ENCODE data around the gene MPP7. TPM values are rescaled to one million over a fixed set of nuclear protein-coding genes. Genes with fewer than 3 reads are reported as not detected.
"Not testable (repeated sequence)": the region's sequence is repeated elsewhere in the genome, so short reads cannot be mapped to it uniquely, and the experiment has no call there.

MPP7 gene
- total and polyA plus RNA-seq, 4 experiments from 2014 or later: 17.7 to 28.1 (median 26.2) TPM

GRCh38 chr10:28320090-28320489, 17.2 kb upstream of the MPP7 start:
- H3K9me3 ChIP-seq (ENCODE audit: control insufficient read depth in 1 of 2, low read length in 2 of 2): no peaks in the 10 kb centered on the region
- H3K27ac Mint-ChIP-seq: peak overlapping the region in 1 of 7 donors; percentile 72
- peaks cover 4% of the 10 kb centered on the region for H3K36me3 ChIP-seq (ENCODE audit: insufficient read depth, low read length)
- no peaks in the 10 kb centered on the region for H3K27me3 ChIP-seq (ENCODE audit: insufficient read depth, low read length)
- no peak overlapping the region for H3K4me3 ChIP-seq (ENCODE audit: low read length in 2 of 2)
- H3K4me1 Mint-ChIP-seq: peaks cover 25 to 48% (median 37%) of the 10 kb centered on the region in 4 donors
- CTCF ChIA-PET (ENCODE audit: partially characterized antibody): interaction anchor here (2.0 kb wide), 1 partner anchor 61 kb away, joined by 9 read pairs; no protein-coding TSS in a partner anchor
- H3K9me3 Mint-ChIP-seq: no peaks in the 10 kb centered on the region
- H3K4me3 Mint-ChIP-seq: no peak overlapping the region
- peaks cover 56 to 65% of the 10 kb centered on the region in 2 donors for H3K36me3 Mint-ChIP-seq
- peaks cover 4% of the 10 kb centered on the region for H3K4me1 ChIP-seq (ENCODE audit: insufficient read depth, low read length)
- DNase-seq: no peak
- no peak overlapping the region for H3K27ac ChIP-seq (ENCODE audit: low read depth, low read length)
- POLR2A ChIA-PET (ENCODE audit: partially characterized antibody): interaction anchor here (0.8 to 7.7 kb wide), 2 partner anchors 10 to 13 kb away, joined by 3 to 64 read pairs; no protein-coding TSS in a partner anchor
- intact Hi-C loops (cut with micrococcal nuclease): no loop called here
- no peaks in the 10 kb centered on the region for H3K27me3 Mint-ChIP-seq

- peaks cover 25 to 45% (median 31%) of the 10 kb centered on the region in 4 donors for H3K4me1 Mint-ChIP-seq
- POLR2A ChIA-PET (ENCODE audit: partially characterized antibody): interaction anchor here (7.7 kb wide), 1 partner anchor 14 kb away, joined by 64 read pairs; no protein-coding TSS in a partner anchor
These were observed 16.2 kb upstream of the MPP7 start for GRCh38 chr10:28319061-28319460.

GRCh38 chr10:28318626-28319025, 15.8 kb upstream of the MPP7 start:
- Histone ChIP-seq H3K9me3 (ENCODE audit: control insufficient read depth in 1 of 2, low read length in 2 of 2) (no peaks in the 10 kb centered on the region), H3K4me1 (ENCODE audit: insufficient read depth, low read length) (peaks cover 4% of the 10 kb centered on the region), H3K27me3 (ENCODE audit: insufficient read depth, low read length) (no peaks in the 10 kb centered on the region), H3K27ac (ENCODE audit: low read depth, low read length) (no peak overlapping the region), H3K36me3 (ENCODE audit: insufficient read depth, low read length) (peaks cover 4% of the 10 kb centered on the region), H3K4me3 (ENCODE audit: low read length in 2 of 2) (no peak overlapping the region)
- intact Hi-C loops (cut with micrococcal nuclease): no loop called here
- Mint-ChIP-seq H3K27ac (peak overlapping the region in 6 of 7 donors; percentile 24 to 62 (median 44)), H3K27me3 (no peaks in the 10 kb centered on the region), H3K4me3 (no peak overlapping the region), H3K4me1 (peaks cover 25 to 46% (median 29%) of the 10 kb centered on the region in 4 donors), H3K9me3 (no peaks in the 10 kb centered on the region), H3K36me3 (peaks cover 53 to 61% of the 10 kb centered on the region in 2 donors)
- ChIA-PET CTCF (ENCODE audit: partially characterized antibody) (no interaction called here), POLR2A (ENCODE audit: partially characterized antibody) (no interaction called here)
- DNase-seq: no peak

More at GRCh38 chr10:28319061-28319460, 16.2 kb upstream of the MPP7 start:
- H3K27me3 ChIP-seq (ENCODE audit: insufficient read depth, low read length); CTCF ChIA-PET (ENCODE audit: partially characterized antibody); H3K27me3 Mint-ChIP-seq; H3K27ac ChIP-seq (ENCODE audit: low read depth, low read length); intact Hi-C loops (cut with micrococcal nuclease); H3K36me3 ChIP-seq (ENCODE audit: insufficient read depth, low read length); H3K4me3 Mint-ChIP-seq; H3K4me3 ChIP-seq (ENCODE audit: low read length in 2 of 2); H3K4me1 ChIP-seq (ENCODE audit: insufficient read depth, low read length); H3K9me3 ChIP-seq (ENCODE audit: control insufficient read depth in 1 of 2, low read length in 2 of 2); H3K9me3 Mint-ChIP-seq; DNase-seq: not testable (repeated sequence)
- peaks cover 53 to 63% of the 10 kb centered on the region in 2 donors for H3K36me3 Mint-ChIP-seq
- H3K27ac Mint-ChIP-seq: peak overlapping the region in 5 of 7 donors; percentile 27 to 62 (median 47)

GRCh38 chr10:28317760-28318159, 14.9 kb upstream of the MPP7 start:
- Mint-ChIP-seq H3K4me1 (peaks cover 24 to 50% (median 27%) of the 10 kb centered on the region in 4 donors), H3K27ac (peak overlapping the region in 3 of 7 donors; percentile 52 to 68 (median 64)), H3K4me3 (no peak overlapping the region), H3K9me3 (no peaks in the 10 kb centered on the region), H3K36me3 (peaks cover 59 to 65% of the 10 kb centered on the region in 2 donors), H3K27me3 (no peaks in the 10 kb centered on the region)
- Histone ChIP-seq H3K27ac (ENCODE audit: low read depth, low read length) (no peak overlapping the region), H3K27me3 (ENCODE audit: insufficient read depth, low read length) (no peaks in the 10 kb centered on the region), H3K4me3 (ENCODE audit: low read length in 2 of 2) (no peak overlapping the region), H3K9me3 (ENCODE audit: control insufficient read depth in 1 of 2, low read length in 2 of 2) (no peaks in the 10 kb centered on the region), H3K36me3 (ENCODE audit: insufficient read depth, low read length) (peaks cover 4% of the 10 kb centered on the region), H3K4me1 (ENCODE audit: insufficient read depth, low read length) (peaks cover 4% of the 10 kb centered on the region)
- CTCF ChIA-PET (ENCODE audit: partially characterized antibody): interaction anchor here (1.6 to 5.0 kb wide), 2 partner anchors 15 to 64 kb away, joined by 8 to 15 read pairs; partner anchors contain the start of gene MPP7
- POLR2A ChIA-PET (ENCODE audit: partially characterized antibody): interaction anchor here (0.6 to 1.2 kb wide), 4 partner anchors 9 to 1750 kb away, joined by 3 to 4 read pairs (median 4); no protein-coding TSS in a partner anchor
- intact Hi-C loops (cut with micrococcal nuclease): no loop called here
- no peak for DNase-seq

- H3K4me3 ChIP-seq (ENCODE audit: low read length in 2 of 2): no peak overlapping the region
- H3K36me3 Mint-ChIP-seq: peaks cover 61 to 69% of the 10 kb centered on the region in 2 donors
- H3K4me1 Mint-ChIP-seq: peaks cover 19 to 47% (median 21%) of the 10 kb centered on the region in 4 donors
- no peaks in the 10 kb centered on the region for H3K4me1 ChIP-seq (ENCODE audit: insufficient read depth, low read length)
- peaks cover 4% of the 10 kb centered on the region for H3K36me3 ChIP-seq (ENCODE audit: insufficient read depth, low read length)
- H3K27ac ChIP-seq (ENCODE audit: low read depth, low read length): no peak overlapping the region
- peaks cover 0 to 1% (median 0%) of the 10 kb centered on the region in 8 donors for H3K9me3 Mint-ChIP-seq
- H3K4me3 Mint-ChIP-seq: no peak overlapping the region
- ChIA-PET POLR2A (ENCODE audit: partially characterized antibody) (interaction anchor here (1.2 kb wide), 1 partner anchor 14 kb away, joined by 3 read pairs; the partner anchor contains the start of gene MPP7), CTCF (ENCODE audit: partially characterized antibody) (interaction anchor here (1.1 to 5.0 kb wide), 4 partner anchors 8 to 65 kb away, joined by 3 to 15 read pairs (median 6); partner anchors contain the start of gene MPP7)
- peak overlapping the region in 2 of 7 donors; percentile 27 to 41 for H3K27ac Mint-ChIP-seq
- H3K27me3 Mint-ChIP-seq: no peaks in the 10 kb centered on the region
- H3K9me3 ChIP-seq (ENCODE audit: control insufficient read depth in 1 of 2, low read length in 2 of 2): no peaks in the 10 kb centered on the region
- intact Hi-C loops (cut with micrococcal nuclease): no loop called here
- H3K27me3 ChIP-seq (ENCODE audit: insufficient read depth, low read length): no peaks in the 10 kb centered on the region
- DNase-seq: no peak
These were observed 13.8 kb upstream of the MPP7 start for GRCh38 chr10:28316696-28317095.

- CTCF ChIA-PET (ENCODE audit: partially characterized antibody): interaction anchor here (1.3 to 5.0 kb wide), 2 partner anchors 12 to 67 kb away, joined by 3 to 15 read pairs; partner anchors contain the start of gene MPP7
- peaks cover 0 to 1% (median 0%) of the 10 kb centered on the region in 8 donors for H3K9me3 Mint-ChIP-seq
These were observed 12.3 kb upstream of the MPP7 start for GRCh38 chr10:28315140-28315539.

GRCh38 chr10:28314211-28314610, 11.3 kb upstream of the MPP7 start:
- ChIA-PET CTCF (ENCODE audit: partially characterized antibody) (interaction anchor here (3.1 to 5.0 kb wide), 2 partner anchors 11 to 67 kb away, joined by 15 to 19 read pairs; partner anchors contain the start of gene MPP7), POLR2A (ENCODE audit: partially characterized antibody) (interaction anchor here (1.0 to 4.7 kb wide), 5 partner anchors 11 to 67 kb away, joined by 3 to 23 read pairs (median 3); partner anchors contain the start of gene MPP7)
- Histone ChIP-seq H3K4me3 (ENCODE audit: low read length in 2 of 2) (no peak overlapping the region), H3K9me3 (ENCODE audit: control insufficient read depth in 1 of 2, low read length in 2 of 2) (no peaks in the 10 kb centered on the region), H3K4me1 (ENCODE audit: insufficient read depth, low read length) (no peaks in the 10 kb centered on the region), H3K27ac (ENCODE audit: low read depth, low read length) (no peak overlapping the region), H3K36me3 (ENCODE audit: insufficient read depth, low read length) (peaks cover 4% of the 10 kb centered on the region), H3K27me3 (ENCODE audit: insufficient read depth, low read length) (no peaks in the 10 kb centered on the region)
- H3K36me3 Mint-ChIP-seq: peaks cover 56 to 63% of the 10 kb centered on the region in 2 donors
- no peak for DNase-seq
- no peak overlapping the region for H3K4me3 Mint-ChIP-seq
- intact Hi-C loops (cut with micrococcal nuclease): no loop called here
- H3K27me3 Mint-ChIP-seq: no peaks in the 10 kb centered on the region
- peaks cover 0 to 1% (median 0%) of the 10 kb centered on the region in 8 donors for H3K9me3 Mint-ChIP-seq
- H3K4me1 Mint-ChIP-seq: peaks cover 16 to 36% (median 20%) of the 10 kb centered on the region in 4 donors
- peak overlapping the region in 1 of 7 donors; percentile 7 for H3K27ac Mint-ChIP-seq

More at GRCh38 chr10:28315140-28315539, 12.3 kb upstream of the MPP7 start:
- H3K4me3 ChIP-seq (ENCODE audit: low read length in 2 of 2): no peak overlapping the region
- H3K9me3 ChIP-seq (ENCODE audit: control insufficient read depth in 1 of 2, low read length in 2 of 2): no peaks in the 10 kb centered on the region
- Mint-ChIP-seq H3K27me3 (no peaks in the 10 kb centered on the region), H3K27ac (peak overlapping the region in 1 of 7 donors; percentile 77), H3K4me1 (peaks cover 19 to 40% (median 24%) of the 10 kb centered on the region in 4 donors), H3K4me3 (no peak overlapping the region), H3K36me3 (peaks cover 64 to 67% of the 10 kb centered on the region in 2 donors)
- POLR2A ChIA-PET (ENCODE audit: partially characterized antibody): interaction anchor here (1.2 to 4.7 kb wide), 4 partner anchors 12 to 66 kb away, joined by 3 to 23 read pairs (median 4); partner anchors contain the start of gene MPP7
- no peak for DNase-seq
- peaks cover 4% of the 10 kb centered on the region for H3K36me3 ChIP-seq (ENCODE audit: insufficient read depth, low read length)
- H3K4me1 ChIP-seq (ENCODE audit: insufficient read depth, low read length): no peaks in the 10 kb centered on the region
- H3K27ac ChIP-seq (ENCODE audit: low read depth, low read length): no peak overlapping the region
- intact Hi-C loops (cut with micrococcal nuclease): no loop called here
- no peaks in the 10 kb centered on the region for H3K27me3 ChIP-seq (ENCODE audit: insufficient read depth, low read length)

Measured in CD4-positive, alpha-beta memory T cell (primary cell).